Neural progenitor cell (in vitro differentiated cells): ENCODE results near the gene ASPDH. TPM values are rescaled to one million over a fixed set of nuclear protein-coding genes. Genes with fewer than 3 reads are reported as not detected.

ENCODE experiments used
- DNase-seq: peaks from one replicate; pipeline ENCODE4 v3.0.0-alpha.2; 2016; ENCODE audit warnings: low spot score
- H2AFZ ChIP-seq: fragments of 200-600 bp; sonication (generic); replicated peaks from 2 replicates; pipeline ENCODE4 v1.6.1; 2016; ENCODE audit warnings: antibody characterized with exemption
- H3F3A ChIP-seq: fragments of 200-600 bp; sonication (generic); 2 replicates; pipeline ENCODE4 v1.6.1; 2016; ENCODE audit warnings: antibody characterized with exemption, low read depth
- H3K27ac ChIP-seq: fragments of 200-600 bp; sonication (generic); 2 replicates; pipeline ENCODE4 v1.5.1; 2016; ENCODE audit warnings: mild to moderate bottlenecking
- H3K27me3 ChIP-seq: fragments of 200-600 bp; sonication (generic); 2 replicates; pipeline ENCODE4 v1.6.1; 2016; ENCODE audit warnings: mild to moderate bottlenecking, moderate library complexity
- H3K36me3 ChIP-seq: fragments of 200-600 bp; sonication (generic); 2 replicates; pipeline ENCODE4 v1.5.1; 2016
- H3K4me1 ChIP-seq: fragments of 200-600 bp; sonication (generic); 2 replicates; pipeline ENCODE4 v1.6.1; 2016; ENCODE audit warnings: mixed run types
- H3K4me2 ChIP-seq: fragments of 200-600 bp; sonication (generic); 2 replicates; pipeline ENCODE4 v1.6.1; 2016
- H3K4me3 ChIP-seq: fragments of 200-600 bp; sonication (generic); 2 replicates; pipeline ENCODE4 v1.5.1; 2016
- H3K79me2 ChIP-seq: fragments of 200-600 bp; sonication (generic); 2 replicates; pipeline ENCODE4 v1.6.1; 2016; ENCODE audit warnings: low read depth
- H3K9ac ChIP-seq: fragments of 200-600 bp; sonication (generic); 2 replicates; pipeline ENCODE4 v1.6.1; 2016
- H3K9me3 ChIP-seq: fragments of 200-600 bp; sonication (generic); 2 replicates; pipeline ENCODE4 v1.5.1; 2016; ENCODE audit warnings: low read depth
- H4K20me1 ChIP-seq: fragments of 200-600 bp; sonication (generic); 2 replicates; pipeline ENCODE4 v1.6.1; 2016; ENCODE audit warnings: low read depth
- H3K27ac Mint-ChIP-seq: 3 replicates; pipeline ENCODE4 v1.8.0; 2021; ENCODE audit warnings: mixed read lengths
- H3K27me3 Mint-ChIP-seq: 2 replicates; pipeline ENCODE4 v1.8.0; 2022; ENCODE audit warnings: low read depth, mild to moderate bottlenecking, inconsistent platforms, moderate library complexity, mixed read lengths; ENCODE audit not compliant: insufficient read depth
- H3K36me3 Mint-ChIP-seq: 3 replicates; pipeline ENCODE4 v1.8.0; 2021; ENCODE audit warnings: mixed read lengths
- H3K4me1 Mint-ChIP-seq: 3 replicates; pipeline ENCODE4 v1.8.0; 2021; ENCODE audit warnings: mixed read lengths
- H3K4me3 Mint-ChIP-seq: 3 replicates; pipeline ENCODE4 v1.8.0; 2021; ENCODE audit warnings: mild to moderate bottlenecking, moderate library complexity, mixed read lengths
- H3K9me3 Mint-ChIP-seq: 3 replicates; pipeline ENCODE4 v1.8.0; 2020; ENCODE audit warnings: mixed read lengths
- CTCF ChIP-seq: fragments of 200-600 bp; sonication (generic); IDR thresholded peaks from 2 replicates; pipeline ENCODE4 v1.5.1; 2017; ENCODE audit warnings: antibody characterized with exemption, mild to moderate bottlenecking
- EZH2 ChIP-seq: fragments of 200-600 bp; sonication (generic); IDR thresholded peaks from 2 replicates; pipeline ENCODE4 v1.6.1; 2017; ENCODE audit warnings: antibody characterized with exemption, mild to moderate bottlenecking, moderate library complexity
- EZH2phosphoT487 ChIP-seq: fragments of 200-600 bp; sonication (generic); IDR thresholded peaks from 2 replicates; pipeline ENCODE4 v1.6.1; 2017; ENCODE audit warnings: antibody characterized with exemption
- total RNA-seq: library from RNA; depleted of rRNA; stranded (reverse); fragments of >200 nt; gene quantifications from 2 replicates; pipeline ENCODE4 v1.2.3, GENCODE V29; 2015; ENCODE audit warnings: low replicate concordance

ASPDH gene
- total RNA-seq, 1 donor from 2014 or later: not detected

DNA sequence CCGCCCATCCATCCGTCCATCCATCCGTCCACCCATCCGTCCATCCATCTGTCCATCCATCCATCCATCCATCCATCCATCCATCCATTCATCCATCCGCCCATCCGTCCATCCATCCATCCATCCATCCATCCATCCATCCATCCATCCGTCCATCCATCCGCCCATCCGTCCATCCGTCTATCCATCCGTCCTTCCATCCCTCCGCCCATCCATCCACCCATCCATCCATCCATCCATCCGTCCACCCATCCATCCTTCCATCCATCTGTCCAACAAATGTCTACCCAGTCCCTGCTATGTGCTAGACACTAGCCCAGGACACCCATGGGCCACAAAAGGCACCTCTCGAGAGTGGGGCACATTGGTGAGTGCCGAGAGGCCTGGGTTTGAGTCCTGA lies 38.8 kb upstream of the ASPDH start:
- Histone ChIP-seq H3K4me3 (peak overlapping the region; percentile 65), H2AFZ (no peak overlapping the region), H3K36me3 (no peaks in the 10 kb centered on the region), H3K4me2 (no peak overlapping the region), H3F3A (peaks cover 12% of the 10 kb centered on the region), H3K27me3 (peaks cover 76% of the 10 kb centered on the region), H3K79me2 (peaks cover 4% of the 10 kb centered on the region), H3K4me1 (peaks cover 7% of the 10 kb centered on the region), H3K9me3 (no peaks in the 10 kb centered on the region), H4K20me1 (peaks cover 67% of the 10 kb centered on the region), H3K9ac (no peak overlapping the region), H3K27ac (no peak overlapping the region)
- Mint-ChIP-seq H3K4me3 (peak overlapping the region; percentile 86), H3K27ac (peak overlapping the region; percentile 38), H3K27me3 (peaks cover 4% of the 10 kb centered on the region), H3K36me3 (peaks cover 2% of the 10 kb centered on the region), H3K4me1 (peaks cover 48% of the 10 kb centered on the region), H3K9me3 (no peaks in the 10 kb centered on the region)
- TF ChIP-seq CTCF (no peak), EZH2 (no peak), EZH2phosphoT487 (no peak)
- DNase-seq: no peak

DNA sequence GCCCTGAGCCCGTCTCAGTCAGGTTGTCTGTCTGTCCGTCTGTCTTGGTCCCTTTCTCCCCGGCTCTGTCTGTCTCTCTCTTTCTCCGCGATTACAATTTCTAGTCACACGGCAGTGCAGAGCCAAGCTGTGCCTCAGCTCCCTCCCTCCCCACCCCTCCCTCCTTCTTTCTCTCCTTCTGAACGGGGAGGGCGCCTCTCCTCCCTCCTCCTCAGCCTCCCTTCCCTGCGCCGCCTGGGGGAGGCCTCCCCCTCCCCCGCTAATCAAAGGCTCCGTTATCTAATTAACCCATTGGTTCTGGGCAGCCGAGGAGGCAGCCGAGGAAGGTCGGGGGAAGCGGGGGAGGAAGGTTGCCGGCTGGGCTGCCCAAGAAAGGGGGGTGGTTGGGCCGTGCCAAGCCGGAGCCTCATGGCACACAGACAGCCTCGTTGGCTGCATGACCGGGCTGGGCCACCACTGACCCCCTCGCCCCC lies 38.0 kb upstream of the ASPDH start:
- H3K9ac ChIP-seq: peak overlapping the region; percentile 49
- peaks cover 12% of the 10 kb centered on the region for H3F3A ChIP-seq
- H3K4me3 ChIP-seq: peak overlapping the region; percentile 65
- H2AFZ ChIP-seq: no peak overlapping the region
- DNase-seq: peak; percentile 83
- peaks cover 7% of the 10 kb centered on the region for H3K4me1 ChIP-seq
- no peak overlapping the region for H3K27ac ChIP-seq
- H3K4me3 Mint-ChIP-seq: peak overlapping the region; percentile 86
- peaks cover 71% of the 10 kb centered on the region for H4K20me1 ChIP-seq
- H3K27me3 Mint-ChIP-seq: peaks cover 6% of the 10 kb centered on the region
- no peaks in the 10 kb centered on the region for H3K36me3 ChIP-seq
- peaks cover 69% of the 10 kb centered on the region for H3K27me3 ChIP-seq
- no peaks in the 10 kb centered on the region for H3K9me3 Mint-ChIP-seq
- peaks cover 4% of the 10 kb centered on the region for H3K36me3 Mint-ChIP-seq
- H3K9me3 ChIP-seq: no peaks in the 10 kb centered on the region
- peak overlapping the region; percentile 98 for H3K4me2 ChIP-seq
- H3K4me1 Mint-ChIP-seq: peaks cover 44% of the 10 kb centered on the region
- H3K27ac Mint-ChIP-seq: peak overlapping the region; percentile 92
- TF ChIP-seq EZH2: no peak
- H3K79me2 ChIP-seq: peaks cover 4% of the 10 kb centered on the region

- Mint-ChIP-seq H3K27ac (peak overlapping the region; percentile 92), H3K9me3 (no peaks in the 10 kb centered on the region), H3K27me3 (peaks cover 4% of the 10 kb centered on the region), H3K4me3 (peak overlapping the region; percentile 86), H3K4me1 (peaks cover 39% of the 10 kb centered on the region), H3K36me3 (peaks cover 5% of the 10 kb centered on the region)
- no peak overlapping the region for H3K27ac ChIP-seq
- peak overlapping the region; percentile 98 for H3K4me2 ChIP-seq
- no peaks in the 10 kb centered on the region for H3K9me3 ChIP-seq
- peak overlapping the region; percentile 65 for H3K4me3 ChIP-seq
- H3K4me1 ChIP-seq: peaks cover 7% of the 10 kb centered on the region
- peak; percentile 34 for DNase-seq
- TF ChIP-seq EZH2phosphoT487 (no peak), CTCF (no peak), EZH2 (no peak)
- peaks cover 69% of the 10 kb centered on the region for H4K20me1 ChIP-seq
- peaks cover 12% of the 10 kb centered on the region for H3F3A ChIP-seq
- H3K9ac ChIP-seq: peak overlapping the region; percentile 49
- no peaks in the 10 kb centered on the region for H3K36me3 ChIP-seq
- H2AFZ ChIP-seq: no peak overlapping the region
- peaks cover 69% of the 10 kb centered on the region for H3K27me3 ChIP-seq
- peaks cover 4% of the 10 kb centered on the region for H3K79me2 ChIP-seq
Observed at GRCh38 chr19:50551034-50551714, 37.5 kb upstream of the ASPDH start.

GRCh38 chr19:50550594-50550966 lies 36.9 kb upstream of the ASPDH start:
- Histone ChIP-seq H2AFZ (no peak overlapping the region), H3K79me2 (peaks cover 4% of the 10 kb centered on the region), H3K27ac (no peak overlapping the region), H3K9me3 (no peaks in the 10 kb centered on the region), H3K36me3 (no peaks in the 10 kb centered on the region), H3K27me3 (peaks cover 66% of the 10 kb centered on the region), H4K20me1 (peaks cover 63% of the 10 kb centered on the region), H3K4me1 (peaks cover 7% of the 10 kb centered on the region), H3K9ac (no peak overlapping the region), H3K4me2 (peak overlapping the region; percentile 98), H3F3A (peaks cover 7% of the 10 kb centered on the region), H3K4me3 (peak overlapping the region; percentile 65)
- no peak for DNase-seq
- Mint-ChIP-seq H3K9me3 (no peaks in the 10 kb centered on the region), H3K27me3 (peaks cover 4% of the 10 kb centered on the region), H3K4me1 (peaks cover 35% of the 10 kb centered on the region), H3K27ac (no peak overlapping the region), H3K4me3 (peak overlapping the region; percentile 69), H3K36me3 (peaks cover 5% of the 10 kb centered on the region)
- TF ChIP-seq EZH2: no peak
